GM18502 (cell line): Measurements from ENCODE around the gene STIL.
A peak's percentile ranks its signal among the peaks of the same experiment; 100 is the strongest.
"Not testable (repeated sequence)": the region's sequence is repeated elsewhere in the genome, so short reads cannot be mapped to it uniquely, and the experiment has no call there.

Experiments
- ATAC-seq: cut with Tn5 transposase; IDR thresholded peaks from one replicate; pipeline ENCODE4 v1.9.1; 2021; ENCODE audit warnings: mild to moderate bottlenecking; ENCODE audit not compliant: unreplicated experiment, poor library complexity

Gene STIL

GRCh38 chr1:47313915-47314664 lies at the start of gene STIL:
Gene STIL (minus strand): TSS chr1:47314147. CDS start chr1:47310319, 3,828 bp downstream.
- ATAC-seq = peak; percentile 97

- ATAC-seq = no peak
Measured at GRCh38 chr1:47362828-47363227, 48.9 kb upstream of the STIL start.

- ATAC-seq = no peak
Measured at GRCh38 chr1:47361380-47361779, 47.4 kb upstream of the STIL start.

GRCh38 chr1:47351305-47351704 lies 37.4 kb upstream of the STIL start:
- peak; percentile 90 for ATAC-seq

- ATAC-seq = no peak
Measured at GRCh38 chr1:47348246-47348645, 34.3 kb upstream of the STIL start.

- ATAC-seq = no peak
Measured at GRCh38 chr1:47347735-47348134, 33.8 kb upstream of the STIL start.

- ATAC-seq = not testable (repeated sequence)
Measured at GRCh38 chr1:47346979-47347378, 33.0 kb upstream of the STIL start.

- no peak for ATAC-seq
Measured at GRCh38 chr1:47340227-47340626, 26.3 kb upstream of the STIL start.

GRCh38 chr1:47338249-47339077 lies 24.5 kb upstream of the STIL start:
- ATAC-seq = no peak

- ATAC-seq = no peak
Measured at GRCh38 chr1:47337350-47337749, 23.4 kb upstream of the STIL start.

- no peak for ATAC-seq
Measured at GRCh38 chr1:47334765-47335435, 21.0 kb upstream of the STIL start.

- ATAC-seq = peak; percentile 87
Measured at GRCh38 chr1:47333922-47334764, 20.2 kb upstream of the STIL start.

GRCh38 chr1:47333578-47333921 lies 19.6 kb upstream of the STIL start, which contains the start of gene CMPK1:
Gene CMPK1 (plus strand): TSS chr1:47333790. CDS start chr1:47333946, 156 bp downstream.
- peak; percentile 77 for ATAC-seq

- no peak for ATAC-seq
Measured at GRCh38 chr1:47332779-47333577, 19.0 kb upstream of the STIL start.

GRCh38 chr1:47331875-47332274 lies 17.9 kb upstream of the STIL start:
- ATAC-seq = no peak

- no peak for ATAC-seq
Measured at GRCh38 chr1:47330212-47330611, 16.3 kb upstream of the STIL start.

GRCh38 chr1:47328992-47329391 lies 15.0 kb upstream of the STIL start:
- no peak for ATAC-seq

- no peak for ATAC-seq
Measured at GRCh38 chr1:47326271-47326670, 12.3 kb upstream of the STIL start.

- ATAC-seq = no peak
Measured at GRCh38 chr1:47325528-47325927, 11.6 kb upstream of the STIL start.
